IPS-20b (cell line): ENCODE data around the gene KCMF1.

ENCODE experiments used
- H3K27ac ChIP-seq: one replicate; pipeline ENCODE4 v1.5.1; 2013; ENCODE audit warnings: low read length
- H3K27me3 ChIP-seq: 2 replicates; pipeline ENCODE4 v1.6.1; 2013; ENCODE audit warnings: mild to moderate bottlenecking, low read length, inconsistent platforms; ENCODE audit not compliant: insufficient read depth
- H3K36me3 ChIP-seq: 2 replicates; pipeline ENCODE4 v1.6.1; 2013; ENCODE audit warnings: low read depth, mild to moderate bottlenecking, inconsistent platforms, low read length, moderate library complexity; ENCODE audit not compliant: insufficient read depth
- H3K4me1 ChIP-seq: 2 replicates; pipeline ENCODE4 v1.6.1; 2013; ENCODE audit warnings: mild to moderate bottlenecking, control low read depth, inconsistent platforms, low read length, moderate library complexity; ENCODE audit not compliant: insufficient read depth
- H3K4me3 ChIP-seq: 2 replicates; pipeline ENCODE4 v1.5.1; 2013; ENCODE audit warnings: mild to moderate bottlenecking, low read length, inconsistent platforms
- H3K9ac ChIP-seq: 2 replicates; pipeline ENCODE4 v1.6.1; 2013; ENCODE audit warnings: low read depth, mild to moderate bottlenecking, inconsistent platforms, low read length, moderate library complexity
- H3K9me3 ChIP-seq: 2 replicates; pipeline ENCODE4 v1.6.1; 2013; ENCODE audit warnings: mild to moderate bottlenecking, low read depth, low read length, inconsistent platforms; ENCODE audit not compliant: insufficient read depth

Gene KCMF1

DNA sequence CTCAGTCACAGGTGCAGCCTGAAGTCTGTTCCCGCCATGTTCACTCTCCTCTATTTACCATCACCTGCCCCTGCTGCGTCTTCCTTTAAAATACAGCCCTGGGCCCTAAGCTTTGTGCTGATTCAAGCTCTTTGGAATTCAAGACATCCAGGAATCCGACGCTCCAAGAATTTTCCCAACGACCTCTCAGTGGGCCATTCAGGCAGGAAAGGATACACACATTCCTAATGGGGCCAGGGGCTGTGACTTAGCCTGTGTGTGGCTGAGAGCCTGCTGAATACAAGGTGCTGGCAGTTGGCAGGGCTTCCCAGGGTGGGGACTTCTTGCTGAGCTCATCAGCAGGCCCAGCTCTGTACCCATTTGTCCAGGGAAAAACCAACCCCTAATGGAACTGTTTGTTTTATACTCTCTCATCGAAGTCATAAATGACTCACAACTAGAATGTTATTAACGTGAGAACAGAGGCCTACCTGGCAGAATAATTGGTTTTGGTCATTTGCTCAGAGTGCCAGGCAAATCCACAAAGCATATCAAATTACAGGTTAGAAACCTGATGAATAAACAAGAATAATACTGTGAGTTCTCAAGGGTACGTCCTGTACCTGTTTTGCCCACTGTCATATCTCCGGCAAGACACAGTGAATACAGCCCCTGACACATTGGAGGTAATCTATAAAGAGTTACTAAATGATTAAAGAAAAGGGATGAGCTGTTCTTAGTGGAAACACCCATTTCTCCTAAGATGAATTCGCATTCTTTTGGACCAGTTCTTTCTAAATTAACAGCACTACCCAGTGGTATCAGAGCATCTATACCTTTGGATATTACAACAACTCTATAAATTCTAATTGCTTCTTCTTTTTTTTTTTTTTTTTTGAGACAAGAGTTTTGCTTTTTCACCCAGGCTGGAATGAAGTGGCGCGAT is 12.6 kb upstream of the KCMF1 start:
- peaks cover 22% of the 10 kb centered on the region for H3K36me3 ChIP-seq
- peak overlapping the region; percentile 82 for H3K9ac ChIP-seq
- peaks cover 37% of the 10 kb centered on the region for H3K4me1 ChIP-seq
- H3K4me3 ChIP-seq = peak overlapping the region; percentile 16
- no peaks in the 10 kb centered on the region for H3K27me3 ChIP-seq
- no peaks in the 10 kb centered on the region for H3K9me3 ChIP-seq
- H3K27ac ChIP-seq = peak overlapping the region; percentile 84

DNA sequence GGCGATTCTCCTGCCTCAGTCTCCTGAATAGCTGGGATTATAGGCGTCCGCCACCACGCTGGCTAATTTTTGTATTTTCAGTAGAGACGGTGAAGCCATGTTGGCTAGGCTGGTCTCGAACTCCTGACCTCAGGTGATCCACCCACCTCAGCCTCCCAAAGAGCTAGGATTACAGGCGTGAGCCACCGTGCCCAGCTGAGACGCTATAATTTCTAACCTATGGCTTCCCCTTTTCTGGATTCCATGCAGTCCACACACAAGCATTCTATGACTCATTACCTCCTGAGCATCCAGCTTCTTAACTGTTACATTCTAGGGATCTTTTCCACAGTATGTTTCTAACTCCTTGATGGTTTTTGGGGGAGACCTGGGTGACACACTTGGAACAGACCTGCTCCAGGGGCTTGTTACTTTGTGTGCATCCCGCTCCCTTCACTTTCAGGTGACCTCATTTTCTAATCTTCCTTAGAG is 11.8 kb upstream of the KCMF1 start:
- Histone ChIP-seq H3K9me3 (no peaks in the 10 kb centered on the region), H3K27me3 (no peaks in the 10 kb centered on the region), H3K4me3 (peak overlapping the region; percentile 32; the same call in 1 of the 2 replicates), H3K36me3 (peaks cover 29% of the 10 kb centered on the region), H3K4me1 (peaks cover 30% of the 10 kb centered on the region), H3K9ac (peak overlapping the region; percentile 55), H3K27ac (peak overlapping the region; percentile 84)

DNA sequence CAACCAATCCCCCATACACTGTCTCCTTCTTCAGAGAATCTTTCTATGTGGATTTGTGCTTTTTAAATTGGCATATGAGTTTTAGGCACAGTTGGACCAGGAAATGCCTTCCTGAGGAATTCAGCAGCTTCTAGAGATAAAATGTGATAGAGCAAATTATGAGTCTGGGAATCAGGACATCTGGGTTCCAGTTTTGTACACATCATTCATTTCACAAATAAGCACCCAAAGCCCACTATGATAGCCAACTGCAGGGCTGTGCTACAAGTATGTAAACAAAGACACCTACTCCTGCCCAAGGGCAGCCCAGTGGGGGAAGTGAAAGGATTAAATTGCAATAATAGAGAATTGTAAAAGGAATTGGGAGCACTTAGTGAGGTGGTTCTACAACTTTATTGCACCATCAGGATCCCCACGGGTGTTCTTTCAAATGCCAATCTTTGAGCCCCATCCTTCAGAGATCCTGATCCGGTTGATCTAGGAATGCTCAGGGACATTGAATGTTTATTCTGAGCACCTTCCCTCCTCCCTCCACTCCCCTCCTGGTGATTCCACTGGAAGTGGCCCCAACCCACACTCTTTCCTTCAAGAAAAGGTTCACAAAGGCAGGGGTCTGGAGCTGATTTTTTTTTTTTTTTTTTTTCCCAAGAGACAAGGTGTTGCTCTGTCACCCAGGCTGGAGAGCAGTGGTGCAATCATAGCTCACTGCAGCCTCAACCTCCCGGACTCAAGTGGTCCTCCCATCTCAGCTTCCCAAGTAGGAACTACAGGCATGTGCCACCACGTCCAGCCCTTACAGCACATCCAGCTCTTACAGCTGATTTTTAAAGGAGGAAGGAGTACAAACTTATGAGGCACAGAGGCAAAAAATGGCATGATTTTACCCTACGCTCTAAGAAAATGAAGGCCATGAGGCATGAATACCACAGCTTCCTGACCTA is 11.1 kb upstream of the KCMF1 start:
- Histone ChIP-seq H3K36me3 (peaks cover 36% of the 10 kb centered on the region), H3K4me1 (peaks cover 28% of the 10 kb centered on the region), H3K4me3 (peak overlapping the region; percentile 32; the same call in 1 of the 2 replicates), H3K27ac (peak overlapping the region; percentile 84), H3K9ac (peak overlapping the region; percentile 55), H3K27me3 (no peaks in the 10 kb centered on the region), H3K9me3 (no peaks in the 10 kb centered on the region)

DNA sequence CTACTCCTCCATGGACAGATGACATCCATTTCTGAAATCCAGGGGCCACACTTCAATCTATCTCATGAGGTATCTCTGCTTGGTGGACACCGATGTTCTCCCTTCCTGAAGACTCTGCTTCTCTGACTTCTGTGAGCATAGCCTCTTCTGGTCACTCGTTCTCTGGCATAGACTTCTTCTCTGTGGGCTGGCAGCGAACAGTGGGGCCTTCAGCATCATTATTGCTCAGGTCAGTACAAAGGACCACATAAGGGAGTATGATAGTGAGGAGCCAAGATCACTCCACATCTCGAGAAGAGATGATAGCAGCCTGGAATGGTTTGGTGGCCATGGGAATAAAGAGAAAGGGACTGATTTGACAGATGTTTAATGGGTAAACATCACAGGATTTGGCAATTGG is 8.0 kb upstream of the KCMF1 start:
- Histone ChIP-seq H3K9ac (no peak overlapping the region), H3K27ac (no peak overlapping the region), H3K36me3 (peaks cover 63% of the 10 kb centered on the region), H3K4me1 (peaks cover 19% of the 10 kb centered on the region), H3K27me3 (no peaks in the 10 kb centered on the region), H3K9me3 (no peaks in the 10 kb centered on the region), H3K4me3 (no peak overlapping the region)

DNA sequence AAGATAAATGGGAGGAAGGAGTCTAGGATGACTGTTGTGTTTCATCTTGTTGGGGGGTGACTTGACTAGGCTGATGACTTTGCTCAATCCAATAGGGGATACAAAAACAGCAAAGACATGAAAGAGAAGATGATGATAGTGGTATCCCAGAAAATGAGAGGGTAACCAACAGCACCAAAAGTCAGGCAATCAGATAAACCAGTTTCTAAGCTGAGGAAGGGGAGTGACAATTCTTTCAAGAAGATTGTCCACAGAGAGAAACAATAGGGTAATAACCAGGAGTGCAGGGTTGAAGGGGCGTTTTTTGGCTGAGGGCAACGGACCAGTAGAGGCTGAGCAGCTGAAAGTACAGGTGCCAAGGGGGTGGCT is 7.7 kb upstream of the KCMF1 start:
- no peaks in the 10 kb centered on the region for H3K27me3 ChIP-seq
- H3K27ac ChIP-seq = no peak overlapping the region
- no peak overlapping the region for H3K4me3 ChIP-seq
- H3K4me1 ChIP-seq = peaks cover 22% of the 10 kb centered on the region
- H3K36me3 ChIP-seq = peaks cover 66% of the 10 kb centered on the region
- H3K9me3 ChIP-seq = no peaks in the 10 kb centered on the region
- no peak overlapping the region for H3K9ac ChIP-seq

DNA sequence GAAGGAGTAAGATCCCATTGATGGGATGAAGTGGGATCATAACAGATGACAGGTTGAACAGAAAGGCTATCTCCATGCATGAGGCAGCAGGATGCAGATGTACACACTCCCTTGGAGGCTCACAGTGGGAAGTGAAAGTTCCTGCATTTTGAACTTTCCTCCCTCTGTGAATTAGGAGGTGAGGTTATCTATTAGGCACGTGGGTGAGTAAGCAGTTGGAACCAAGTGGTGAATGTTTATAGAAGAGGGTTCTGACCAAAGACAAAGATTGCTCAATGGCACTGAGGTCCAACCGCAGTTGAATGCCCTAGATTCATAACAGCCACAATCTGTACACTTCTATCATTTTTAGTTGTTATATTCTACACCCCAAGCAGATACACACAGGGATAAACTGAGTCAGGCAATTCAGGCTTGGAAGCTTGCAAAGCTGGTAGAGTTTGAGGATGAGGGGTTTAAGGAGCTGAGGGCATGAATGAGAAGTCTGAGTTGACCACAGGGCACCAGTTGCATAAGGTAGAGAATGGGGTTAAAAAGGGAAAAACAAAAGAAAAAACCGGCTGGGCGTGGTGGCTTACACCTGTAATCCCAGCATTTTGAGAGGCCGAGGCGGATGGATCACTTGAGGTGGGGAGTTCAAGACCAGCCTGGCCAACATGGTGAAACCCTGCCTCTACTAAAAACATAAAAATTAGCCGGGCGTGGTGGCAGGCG is 7.1 kb upstream of the KCMF1 start:
- Histone ChIP-seq H3K9me3 (no peaks in the 10 kb centered on the region), H3K36me3 (peaks cover 66% of the 10 kb centered on the region), H3K9ac (no peak overlapping the region), H3K4me3 (no peak overlapping the region), H3K4me1 (peaks cover 19% of the 10 kb centered on the region), H3K27me3 (no peaks in the 10 kb centered on the region), H3K27ac (no peak overlapping the region)

DNA sequence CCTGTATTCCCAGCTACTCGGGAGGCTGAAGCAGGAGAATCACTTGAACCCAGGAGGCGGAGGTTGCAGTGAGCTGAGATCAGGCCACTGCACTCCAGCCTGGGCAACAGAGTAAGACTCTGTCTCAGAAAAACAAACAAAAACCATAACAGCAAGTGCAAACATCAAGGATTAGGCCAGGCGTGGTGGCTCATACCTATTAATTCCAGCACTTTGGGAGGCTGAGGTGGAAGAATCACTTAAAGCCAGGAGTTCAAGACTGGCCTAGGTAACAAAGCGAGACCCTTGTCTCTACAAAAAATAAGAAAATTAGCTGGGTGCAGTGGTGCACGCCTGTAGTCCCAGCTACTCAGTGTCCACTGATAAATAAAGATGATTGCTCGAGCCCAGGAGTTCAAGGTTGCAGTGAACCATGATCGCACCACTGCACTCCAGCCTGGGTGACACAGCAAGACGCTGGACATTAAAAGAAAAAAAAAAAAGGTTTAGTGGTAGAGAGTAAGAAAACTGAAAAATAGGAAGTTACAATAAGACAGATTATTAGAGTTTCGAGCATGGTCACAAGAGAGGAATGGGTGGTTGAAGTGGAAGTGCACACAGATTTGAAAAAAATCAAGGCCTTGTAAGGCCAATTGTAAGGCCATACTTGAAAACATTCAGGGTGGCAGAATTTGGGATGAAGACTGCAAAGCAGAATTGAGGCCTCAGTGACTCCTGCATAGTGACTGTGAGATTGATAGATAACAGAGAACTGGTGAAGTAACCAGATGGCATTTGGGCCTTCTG is 6.4 kb upstream of the KCMF1 start:
- no peak overlapping the region for H3K9ac ChIP-seq
- H3K27me3 ChIP-seq = no peaks in the 10 kb centered on the region
- no peak overlapping the region for H3K27ac ChIP-seq
- peaks cover 15% of the 10 kb centered on the region for H3K4me1 ChIP-seq
- H3K36me3 ChIP-seq = peaks cover 66% of the 10 kb centered on the region
- no peak overlapping the region for H3K4me3 ChIP-seq
- no peaks in the 10 kb centered on the region for H3K9me3 ChIP-seq

DNA sequence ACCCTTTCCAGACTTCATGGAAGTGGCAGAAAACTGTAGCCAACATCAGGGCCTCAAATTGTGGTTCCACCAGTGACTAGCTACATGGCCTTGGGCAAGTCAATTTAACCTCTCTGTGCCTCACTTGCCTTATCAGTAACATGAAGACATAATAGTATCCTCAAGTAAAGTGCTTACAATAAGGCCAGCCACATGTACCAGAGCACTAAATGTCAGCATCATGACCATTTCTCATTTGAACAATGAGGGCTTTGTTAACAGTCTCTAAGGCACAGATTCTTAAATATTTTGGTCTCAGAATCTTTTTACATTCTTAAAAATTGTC is 5.8 kb upstream of the KCMF1 start:
- peaks cover 66% of the 10 kb centered on the region for H3K36me3 ChIP-seq
- no peak overlapping the region for H3K9ac ChIP-seq
- no peaks in the 10 kb centered on the region for H3K9me3 ChIP-seq
- no peaks in the 10 kb centered on the region for H3K27me3 ChIP-seq
- peaks cover 13% of the 10 kb centered on the region for H3K4me1 ChIP-seq
- no peak overlapping the region for H3K4me3 ChIP-seq
- H3K27ac ChIP-seq = no peak overlapping the region

DNA sequence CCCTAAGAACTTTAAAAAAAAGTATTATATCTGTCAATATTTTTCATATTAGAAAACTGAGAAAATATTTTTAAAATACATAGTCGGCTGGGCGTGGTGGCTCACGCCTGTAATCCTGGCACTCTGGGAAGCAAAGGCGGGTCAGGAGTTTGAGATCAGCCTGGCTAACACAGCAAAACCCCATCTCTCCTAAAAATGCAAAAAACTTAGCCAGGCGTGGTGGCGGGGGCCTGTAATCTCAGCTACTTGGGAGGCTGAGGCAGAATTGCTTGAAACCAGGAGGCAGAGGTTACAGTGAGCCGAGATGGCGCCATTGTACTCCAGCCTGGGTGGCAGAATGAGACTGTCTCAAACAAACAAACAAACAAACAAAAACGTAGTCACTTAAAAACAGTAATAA is 5.1 kb upstream of the KCMF1 start:
- Histone ChIP-seq H3K27ac (no peak overlapping the region), H3K36me3 (peaks cover 66% of the 10 kb centered on the region), H3K4me1 (peaks cover 9% of the 10 kb centered on the region; the same call in 1 of the 2 replicates), H3K9me3 (no peaks in the 10 kb centered on the region), H3K9ac (no peak overlapping the region), H3K27me3 (no peaks in the 10 kb centered on the region), H3K4me3 (no peak overlapping the region)

DNA sequence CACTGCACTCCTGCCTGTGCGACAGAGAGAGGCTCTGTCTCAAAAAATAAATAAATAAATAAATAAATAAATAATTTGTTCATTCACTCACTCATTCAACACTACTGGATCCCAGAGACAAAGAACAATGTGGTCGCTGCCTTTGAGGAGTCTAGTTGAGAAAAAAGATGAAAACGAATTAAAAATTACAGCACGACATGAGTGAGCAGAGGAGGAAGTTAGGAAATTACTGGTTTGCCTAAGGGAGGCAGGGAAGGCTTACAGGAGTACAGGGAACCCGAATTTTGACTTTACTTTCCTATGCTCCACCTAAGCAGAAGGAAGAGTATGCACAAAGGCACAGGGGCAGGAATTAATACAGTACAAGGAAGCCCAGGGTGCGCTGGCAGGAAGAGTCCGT is 4.2 kb upstream of the KCMF1 start:
- Histone ChIP-seq H3K9me3 (no peaks in the 10 kb centered on the region), H3K27ac (no peak overlapping the region), H3K4me1 (peaks cover 9% of the 10 kb centered on the region; the same call in 1 of the 2 replicates)

More for the DNA sequence above, 4.2 kb upstream of the KCMF1 start:
- Histone ChIP-seq H3K9ac (no peak overlapping the region), H3K36me3 (peaks cover 61% of the 10 kb centered on the region), H3K4me3 (no peak overlapping the region), H3K27me3 (no peaks in the 10 kb centered on the region)
